ENCODE results near the gene EPHA1. TPM values are rescaled to one million over a fixed set of nuclear protein-coding genes. Genes with fewer than 3 reads are reported as not detected.

The EPHA1 gene
- total RNA-seq (2021; ENCODE audit: unreplicated experiment), result 0.39 TPM
- polyA plus RNA-seq (2012; ENCODE audit: insufficient read length), result 1.4 TPM
- Bru-seq, nascent RNA, result not detected
- BruChase-seq, experiment 1, labeled RNA remaining after a 2-hour chase, result percentile 5 among the genes with signal in this experiment
- BruChase-seq, experiment 2, labeled RNA remaining after a 6-hour chase, result percentile 5 among the genes with signal in this experiment
- long read RNA-seq, result 0 reads

DNA sequence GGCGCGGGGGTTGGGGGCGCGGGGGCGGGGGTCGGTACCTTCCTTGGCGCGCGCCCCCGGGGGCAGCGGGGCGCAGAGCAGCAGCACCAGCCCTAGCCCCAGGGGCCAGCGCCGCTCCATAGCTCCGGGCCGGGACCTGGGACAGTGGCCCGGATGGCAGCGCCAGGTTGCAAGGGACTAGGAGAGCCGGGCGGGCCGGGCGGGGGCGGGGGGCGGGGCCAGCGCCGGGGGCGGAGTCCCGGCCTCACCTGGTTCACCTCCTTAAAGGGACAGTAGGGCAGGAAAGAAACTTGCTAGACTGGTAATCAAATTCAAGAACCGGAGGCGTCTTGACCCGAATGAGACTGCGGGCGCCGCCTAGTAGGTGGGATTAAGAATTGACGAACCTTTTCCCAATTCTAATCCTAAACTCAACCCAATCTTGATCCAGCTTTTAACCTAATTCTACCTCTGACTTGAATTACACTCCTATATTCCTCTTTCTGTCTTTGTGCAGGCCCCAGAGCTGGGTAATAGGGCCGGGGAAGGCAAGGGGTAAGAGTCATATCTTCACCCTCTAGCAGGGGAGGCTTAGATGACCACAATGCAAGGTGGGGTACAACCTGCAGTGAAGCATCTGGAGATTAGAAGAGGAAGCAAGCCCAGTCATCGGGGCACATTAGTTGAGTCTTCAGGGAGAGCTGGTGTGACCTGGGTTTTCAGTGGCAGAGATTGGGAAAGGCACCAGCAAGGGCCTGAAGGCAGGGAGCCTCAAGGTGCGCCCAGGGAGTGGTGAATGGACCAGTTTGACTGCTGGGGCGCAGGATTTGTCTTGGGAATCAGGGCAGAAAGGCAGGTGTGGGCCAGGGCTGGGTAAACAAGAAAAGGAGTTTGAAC, at the start of gene EPHA1:
TSS of gene EPHA1 (minus strand) at position 171 of the 876 bp plus-strand sequence. CDS start at position 120, 51 bp downstream.
- Histone ChIP-seq H3K27me3 (ENCODE audit: control insufficient read depth, insufficient read depth, low read length) (peaks cover 11% of the 10 kb centered on the region; the same call in 1 of the 2 replicates), H3K27ac (ENCODE audit: low read length) (no peak within 1 kb of the TSS), H3K36me3 (ENCODE audit: control insufficient read depth, insufficient read depth, low read length) (peaks cover 4% of the 10 kb centered on the region; the same call in 1 of the 2 replicates), H3K9me3 (ENCODE audit: control insufficient read depth, insufficient read depth, low read depth, low read length) (no peaks in the 10 kb centered on the region), H3K4me3 (ENCODE audit: low read depth in 2 of 2, low read length in 2 of 2) (no peak within 1 kb of the TSS), H3K4me1 (ENCODE audit: control insufficient read depth, insufficient read depth, low read length) (peaks cover 3% of the 10 kb centered on the region; the same call in 1 of the 2 replicates)
- DNase-seq (ENCODE audit: low read depth, low spot score), result no peak
- POLR2A ChIA-PET, result no interaction called here
- BruUV-seq (replicated peaks), result no TSS peak
- in situ Hi-C loops (cut with HindIII; ENCODE audit: low pct_unique_long_range_greater_than_20kb, low sequenced_read_pairs), result no loop called here
- CTCF ChIA-PET, result no interaction called here
- TF ChIP-seq SIN3A (IDR thresholded peaks at IDR 0.05; ENCODE audit: borderline replicate concordance, insufficient read depth, low read depth, low read length), result no peak
- TF ChIP-seq, protein P1, sequence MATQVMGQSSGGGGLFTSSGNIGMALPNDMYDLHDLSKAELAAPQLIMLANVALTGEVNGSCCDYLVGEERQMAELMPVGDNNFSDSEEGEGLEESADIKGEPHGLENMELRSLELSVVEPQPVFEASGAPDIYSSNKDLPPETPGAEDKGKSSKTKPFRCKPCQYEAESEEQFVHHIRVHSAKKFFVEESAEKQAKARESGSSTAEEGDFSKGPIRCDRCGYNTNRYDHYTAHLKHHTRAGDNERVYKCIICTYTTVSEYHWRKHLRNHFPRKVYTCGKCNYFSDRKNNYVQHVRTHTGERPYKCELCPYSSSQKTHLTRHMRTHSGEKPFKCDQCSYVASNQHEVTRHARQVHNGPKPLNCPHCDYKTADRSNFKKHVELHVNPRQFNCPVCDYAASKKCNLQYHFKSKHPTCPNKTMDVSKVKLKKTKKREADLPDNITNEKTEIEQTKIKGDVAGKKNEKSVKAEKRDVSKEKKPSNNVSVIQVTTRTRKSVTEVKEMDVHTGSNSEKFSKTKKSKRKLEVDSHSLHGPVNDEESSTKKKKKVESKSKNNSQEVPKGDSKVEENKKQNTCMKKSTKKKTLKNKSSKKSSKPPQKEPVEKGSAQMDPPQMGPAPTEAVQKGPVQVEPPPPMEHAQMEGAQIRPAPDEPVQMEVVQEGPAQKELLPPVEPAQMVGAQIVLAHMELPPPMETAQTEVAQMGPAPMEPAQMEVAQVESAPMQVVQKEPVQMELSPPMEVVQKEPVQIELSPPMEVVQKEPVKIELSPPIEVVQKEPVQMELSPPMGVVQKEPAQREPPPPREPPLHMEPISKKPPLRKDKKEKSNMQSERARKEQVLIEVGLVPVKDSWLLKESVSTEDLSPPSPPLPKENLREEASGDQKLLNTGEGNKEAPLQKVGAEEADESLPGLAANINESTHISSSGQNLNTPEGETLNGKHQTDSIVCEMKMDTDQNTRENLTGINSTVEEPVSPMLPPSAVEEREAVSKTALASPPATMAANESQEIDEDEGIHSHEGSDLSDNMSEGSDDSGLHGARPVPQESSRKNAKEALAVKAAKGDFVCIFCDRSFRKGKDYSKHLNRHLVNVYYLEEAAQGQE (IDR thresholded peaks at IDR 0.05; ENCODE audit: insufficient read depth in 1 of 2, low read depth in 2 of 2, low read length in 1 of 2), result no peak
- TF ChIP-seq, protein P2, sequence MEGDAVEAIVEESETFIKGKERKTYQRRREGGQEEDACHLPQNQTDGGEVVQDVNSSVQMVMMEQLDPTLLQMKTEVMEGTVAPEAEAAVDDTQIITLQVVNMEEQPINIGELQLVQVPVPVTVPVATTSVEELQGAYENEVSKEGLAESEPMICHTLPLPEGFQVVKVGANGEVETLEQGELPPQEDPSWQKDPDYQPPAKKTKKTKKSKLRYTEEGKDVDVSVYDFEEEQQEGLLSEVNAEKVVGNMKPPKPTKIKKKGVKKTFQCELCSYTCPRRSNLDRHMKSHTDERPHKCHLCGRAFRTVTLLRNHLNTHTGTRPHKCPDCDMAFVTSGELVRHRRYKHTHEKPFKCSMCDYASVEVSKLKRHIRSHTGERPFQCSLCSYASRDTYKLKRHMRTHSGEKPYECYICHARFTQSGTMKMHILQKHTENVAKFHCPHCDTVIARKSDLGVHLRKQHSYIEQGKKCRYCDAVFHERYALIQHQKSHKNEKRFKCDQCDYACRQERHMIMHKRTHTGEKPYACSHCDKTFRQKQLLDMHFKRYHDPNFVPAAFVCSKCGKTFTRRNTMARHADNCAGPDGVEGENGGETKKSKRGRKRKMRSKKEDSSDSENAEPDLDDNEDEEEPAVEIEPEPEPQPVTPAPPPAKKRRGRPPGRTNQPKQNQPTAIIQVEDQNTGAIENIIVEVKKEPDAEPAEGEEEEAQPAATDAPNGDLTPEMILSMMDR (IDR thresholded peaks at IDR 0.05), result peak; percentile 38; the same call in 1 of the 2 replicates
- TF ChIP-seq TCF7L2 (IDR thresholded peaks at IDR 0.05; ENCODE audit: low read depth, low read length), result no peak
- no peak for TF ChIP-seq POLR2AphosphoS5 (IDR thresholded peaks at IDR 0.05; ENCODE audit: low read depth, low read length)
- intact Hi-C loops (cut with micrococcal nuclease; ENCODE audit: unreplicated experiment), result no loop called here
- peak; percentile 35; the same call in 1 of the 2 replicates for ATAC-seq

DNA sequence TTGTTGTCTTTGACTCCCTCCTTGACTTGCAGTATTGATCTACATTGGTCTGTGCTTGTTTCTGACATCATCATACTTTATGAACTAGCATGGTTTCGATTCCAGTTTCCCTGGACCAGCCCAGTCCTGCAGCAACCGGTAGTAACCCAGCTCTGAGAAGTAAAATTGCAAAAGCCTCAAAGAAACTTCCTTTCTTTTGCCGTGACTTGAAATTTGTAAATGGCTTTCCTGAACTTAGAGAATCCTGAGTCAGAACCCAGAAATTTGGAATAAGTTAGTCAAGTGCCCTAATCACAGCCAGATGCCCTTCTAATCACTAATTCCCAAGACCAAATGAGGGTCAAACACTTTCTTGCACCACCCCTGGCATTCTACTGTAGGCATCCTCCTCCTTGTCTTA, 49.6 kb upstream of the EPHA1 start:
- Histone ChIP-seq H3K9me3 (ENCODE audit: control insufficient read depth, insufficient read depth, low read depth, low read length) (no peaks in the 10 kb centered on the region), H3K27ac (ENCODE audit: low read length) (no peak overlapping the region), H3K27me3 (ENCODE audit: control insufficient read depth, insufficient read depth, low read length) (no peaks in the 10 kb centered on the region), H3K4me3 (ENCODE audit: low read depth in 2 of 2, low read length in 2 of 2) (no peak overlapping the region), H3K36me3 (ENCODE audit: control insufficient read depth, insufficient read depth, low read length) (no peaks in the 10 kb centered on the region), H3K4me1 (ENCODE audit: control insufficient read depth, insufficient read depth, low read length) (no peaks in the 10 kb centered on the region)
- ATAC-seq (no peak), DNase-seq (ENCODE audit: low read depth, low spot score) (no peak)
- ChIA-PET CTCF (no interaction called here), POLR2A (no interaction called here)
- in situ Hi-C loops (cut with HindIII; ENCODE audit: low pct_unique_long_range_greater_than_20kb, low sequenced_read_pairs), result no loop called here
- TF ChIP-seq, protein P1 (IDR thresholded peaks at IDR 0.05; ENCODE audit: insufficient read depth in 1 of 2, low read depth in 2 of 2, low read length in 1 of 2), result no peak
- TF ChIP-seq SIN3A (IDR thresholded peaks at IDR 0.05; ENCODE audit: borderline replicate concordance, insufficient read depth, low read depth, low read length), result no peak
- TF ChIP-seq POLR2AphosphoS5 (IDR thresholded peaks at IDR 0.05; ENCODE audit: low read depth, low read length), result no peak
- TF ChIP-seq TCF7L2 (IDR thresholded peaks at IDR 0.05; ENCODE audit: low read depth, low read length), result no peak
- TF ChIP-seq, protein P2 (IDR thresholded peaks at IDR 0.05), result no peak
- no TSS peak for BruUV-seq (replicated peaks)
- intact Hi-C loops (cut with micrococcal nuclease; ENCODE audit: unreplicated experiment), result no loop called here

Measured in Panc1 (cell line).